Measurements from ENCODE around the gene MAP3K15.
A peak's percentile ranks its signal among the peaks of the same experiment; 100 is the strongest.

The MAP3K15 gene, protein sequence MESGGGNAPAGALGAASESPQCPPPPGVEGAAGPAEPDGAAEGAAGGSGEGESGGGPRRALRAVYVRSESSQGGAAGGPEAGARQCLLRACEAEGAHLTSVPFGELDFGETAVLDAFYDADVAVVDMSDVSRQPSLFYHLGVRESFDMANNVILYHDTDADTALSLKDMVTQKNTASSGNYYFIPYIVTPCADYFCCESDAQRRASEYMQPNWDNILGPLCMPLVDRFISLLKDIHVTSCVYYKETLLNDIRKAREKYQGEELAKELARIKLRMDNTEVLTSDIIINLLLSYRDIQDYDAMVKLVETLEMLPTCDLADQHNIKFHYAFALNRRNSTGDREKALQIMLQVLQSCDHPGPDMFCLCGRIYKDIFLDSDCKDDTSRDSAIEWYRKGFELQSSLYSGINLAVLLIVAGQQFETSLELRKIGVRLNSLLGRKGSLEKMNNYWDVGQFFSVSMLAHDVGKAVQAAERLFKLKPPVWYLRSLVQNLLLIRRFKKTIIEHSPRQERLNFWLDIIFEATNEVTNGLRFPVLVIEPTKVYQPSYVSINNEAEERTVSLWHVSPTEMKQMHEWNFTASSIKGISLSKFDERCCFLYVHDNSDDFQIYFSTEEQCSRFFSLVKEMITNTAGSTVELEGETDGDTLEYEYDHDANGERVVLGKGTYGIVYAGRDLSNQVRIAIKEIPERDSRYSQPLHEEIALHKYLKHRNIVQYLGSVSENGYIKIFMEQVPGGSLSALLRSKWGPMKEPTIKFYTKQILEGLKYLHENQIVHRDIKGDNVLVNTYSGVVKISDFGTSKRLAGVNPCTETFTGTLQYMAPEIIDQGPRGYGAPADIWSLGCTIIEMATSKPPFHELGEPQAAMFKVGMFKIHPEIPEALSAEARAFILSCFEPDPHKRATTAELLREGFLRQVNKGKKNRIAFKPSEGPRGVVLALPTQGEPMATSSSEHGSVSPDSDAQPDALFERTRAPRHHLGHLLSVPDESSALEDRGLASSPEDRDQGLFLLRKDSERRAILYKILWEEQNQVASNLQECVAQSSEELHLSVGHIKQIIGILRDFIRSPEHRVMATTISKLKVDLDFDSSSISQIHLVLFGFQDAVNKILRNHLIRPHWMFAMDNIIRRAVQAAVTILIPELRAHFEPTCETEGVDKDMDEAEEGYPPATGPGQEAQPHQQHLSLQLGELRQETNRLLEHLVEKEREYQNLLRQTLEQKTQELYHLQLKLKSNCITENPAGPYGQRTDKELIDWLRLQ (N-terminal part only)

DNA sequence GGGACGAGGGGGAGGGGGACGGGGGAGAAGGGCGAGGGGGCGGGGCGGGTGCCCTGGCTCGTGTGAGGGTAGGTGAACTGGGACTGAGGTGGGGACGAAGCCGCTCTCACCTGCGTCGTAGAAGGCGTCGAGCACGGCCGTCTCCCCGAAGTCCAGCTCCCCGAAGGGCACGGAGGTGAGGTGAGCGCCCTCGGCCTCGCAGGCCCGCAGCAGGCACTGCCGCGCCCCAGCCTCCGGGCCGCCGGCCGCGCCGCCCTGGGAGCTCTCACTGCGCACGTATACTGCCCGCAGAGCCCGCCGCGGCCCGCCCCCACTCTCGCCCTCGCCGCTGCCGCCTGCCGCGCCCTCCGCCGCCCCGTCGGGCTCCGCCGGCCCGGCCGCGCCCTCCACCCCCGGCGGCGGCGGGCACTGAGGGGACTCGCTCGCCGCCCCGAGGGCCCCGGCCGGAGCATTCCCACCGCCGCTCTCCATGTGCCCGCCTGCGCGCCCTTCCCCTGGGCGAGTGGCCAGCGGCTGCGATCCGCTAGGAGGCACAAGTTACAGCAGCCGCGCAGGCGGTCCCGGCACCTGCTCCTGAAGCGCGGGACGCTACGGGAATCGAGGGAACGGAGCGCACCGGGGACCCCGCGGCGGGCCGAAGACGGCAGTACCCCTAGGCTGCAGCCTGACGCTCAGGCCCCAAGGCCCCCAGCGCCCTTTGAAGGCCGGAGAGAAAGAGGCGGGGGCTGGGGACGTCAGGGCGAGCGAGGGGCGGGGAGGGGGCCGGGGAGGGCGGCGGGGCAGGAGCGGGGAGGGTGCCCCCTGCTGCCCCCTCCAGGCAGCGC, at the start of gene MAP3K15:
TSS of gene MAP3K15 (minus strand) at position 718 of the 824 bp plus-strand sequence. CDS start at position 471, 247 bp downstream.
- no peak for DNase-seq

DNA sequence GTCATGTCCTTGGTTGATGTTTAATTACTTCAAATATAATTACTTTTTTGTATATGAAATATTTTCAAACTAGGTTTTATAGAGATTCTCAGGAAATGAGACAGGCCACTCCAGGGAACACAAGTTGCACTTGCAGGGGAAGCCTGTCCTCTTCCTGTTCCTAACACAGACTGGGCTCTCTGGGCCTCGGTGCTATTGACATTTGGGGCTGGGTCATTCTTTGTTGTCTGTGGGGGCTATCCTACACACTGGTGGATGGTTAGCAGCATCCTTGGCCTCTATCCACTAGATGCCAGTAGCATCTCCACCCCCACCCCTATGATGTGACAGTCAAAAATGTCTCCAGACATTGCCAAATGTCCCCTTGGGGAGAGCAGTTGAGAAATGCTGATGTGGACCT, 49.3 kb upstream of the MAP3K15 start:
- DNase-seq = no peak

DNA sequence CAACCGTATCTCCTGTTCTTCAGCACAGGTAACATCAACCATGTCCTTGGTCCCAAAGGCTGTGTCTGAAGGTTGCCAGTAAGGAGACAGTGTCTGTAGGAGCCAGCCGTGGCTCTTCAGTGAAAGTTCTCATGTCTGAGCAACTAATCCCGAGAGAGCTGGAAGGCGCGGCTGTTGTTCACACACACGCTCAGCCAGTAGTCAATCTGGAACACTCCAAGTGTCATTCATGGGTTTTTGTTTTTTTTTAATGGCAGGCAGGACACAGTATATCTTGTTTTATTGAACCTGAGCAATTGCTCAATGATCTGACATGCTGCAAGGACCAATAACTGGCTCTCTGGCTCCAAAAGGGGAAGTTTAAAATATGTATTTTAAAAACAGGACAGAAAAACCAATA, 48.4 kb upstream of the MAP3K15 start:
- no peak for DNase-seq

DNA sequence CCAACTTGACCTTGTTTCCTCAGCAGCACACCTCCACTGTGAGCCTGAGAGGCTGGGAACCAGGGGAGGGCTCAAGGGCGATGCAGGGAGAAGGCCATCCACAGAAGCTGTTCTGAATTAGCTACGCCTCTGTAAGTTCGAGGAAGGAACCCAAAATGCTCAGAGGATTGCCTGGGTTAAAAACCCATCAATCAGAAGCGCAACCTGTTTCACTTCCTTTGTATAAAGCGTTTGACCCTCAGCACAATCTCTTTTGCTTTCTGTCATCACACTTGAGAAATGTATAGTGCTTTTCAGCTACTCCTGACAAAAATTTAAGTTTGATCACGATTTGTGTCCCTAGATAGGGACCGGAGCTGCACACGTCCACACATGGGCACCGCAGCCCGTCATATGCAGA, 48.0 kb upstream of the MAP3K15 start:
- no peak for DNase-seq

DNA sequence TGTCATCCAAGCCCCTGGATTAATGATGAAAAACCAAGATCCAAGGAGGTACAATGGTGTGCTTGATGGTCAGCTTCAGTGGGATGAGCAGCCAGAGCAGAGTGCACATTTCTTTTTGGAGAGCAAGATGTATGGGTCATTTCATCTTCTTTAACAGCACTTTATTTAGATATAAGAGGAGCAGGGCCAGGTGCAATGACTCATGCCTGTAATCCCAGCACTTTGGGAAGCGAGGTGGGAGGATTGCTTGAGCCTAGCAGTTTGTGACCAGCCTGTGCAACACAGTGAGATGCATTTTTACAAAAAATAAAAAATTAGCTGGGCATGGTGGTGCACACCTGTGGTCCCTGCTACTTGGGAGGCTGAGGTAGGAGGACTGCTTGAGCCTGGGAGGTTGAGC, 45.3 kb upstream of the MAP3K15 start:
- DNase-seq = no peak

DNA sequence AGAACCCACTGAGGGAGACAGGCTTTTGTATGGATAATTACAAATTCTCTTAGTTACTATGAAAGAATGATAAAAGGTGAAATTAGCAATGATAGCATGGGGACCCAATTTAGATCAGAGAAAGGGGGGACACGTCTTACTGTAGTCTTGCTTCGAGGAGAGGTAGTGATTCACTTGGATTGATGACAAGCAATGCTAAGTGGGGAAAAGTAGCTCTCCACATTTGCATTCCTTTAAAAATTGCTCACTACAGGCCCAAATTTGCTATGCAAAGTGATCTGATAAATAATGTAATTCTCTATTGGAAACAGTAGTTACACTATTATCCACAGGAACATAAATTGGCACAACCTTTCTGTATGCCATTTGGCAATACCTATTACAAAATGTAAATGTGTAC, 42.5 kb upstream of the MAP3K15 start:
- DNase-seq = no peak

DNA sequence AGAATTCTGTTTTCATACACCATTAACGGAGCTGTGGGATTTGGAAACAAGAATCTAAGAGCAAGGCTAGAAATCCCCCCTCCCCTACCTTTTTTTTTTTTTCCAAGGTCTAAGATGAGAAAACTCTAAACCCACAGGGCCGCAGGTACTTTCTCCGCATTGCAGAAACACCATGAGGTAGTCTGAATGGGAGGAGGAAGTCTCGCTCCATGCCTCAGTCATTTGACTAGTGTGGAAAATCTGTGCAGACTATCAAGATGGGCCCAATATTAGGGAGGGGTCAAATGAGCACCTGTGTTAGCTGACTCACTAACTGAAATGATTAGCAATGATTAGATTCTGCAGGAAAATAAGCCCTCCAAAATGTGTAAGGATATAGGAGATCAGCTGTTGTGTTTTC, 40.9 kb upstream of the MAP3K15 start:
- DNase-seq = no peak

DNA sequence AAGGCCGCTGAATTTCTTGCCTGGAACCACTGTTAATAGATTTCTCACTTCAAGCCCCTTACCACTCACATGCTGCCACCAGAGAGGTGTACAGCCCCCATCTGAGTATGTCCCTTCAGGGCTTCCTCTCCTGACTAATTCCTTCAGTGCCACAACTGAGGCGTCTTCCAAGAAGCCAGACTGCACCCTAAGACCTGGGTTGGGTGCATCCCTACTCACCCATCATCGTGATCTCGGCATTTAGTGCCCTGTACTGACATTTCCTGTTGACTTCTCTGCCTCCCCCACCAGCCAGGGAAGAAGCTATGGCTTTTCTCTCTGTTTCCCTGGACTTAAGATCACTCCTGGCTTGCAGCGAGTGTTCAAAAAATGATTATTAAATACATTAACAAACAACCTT, 40.4 kb upstream of the MAP3K15 start:
- DNase-seq = no peak

DNA sequence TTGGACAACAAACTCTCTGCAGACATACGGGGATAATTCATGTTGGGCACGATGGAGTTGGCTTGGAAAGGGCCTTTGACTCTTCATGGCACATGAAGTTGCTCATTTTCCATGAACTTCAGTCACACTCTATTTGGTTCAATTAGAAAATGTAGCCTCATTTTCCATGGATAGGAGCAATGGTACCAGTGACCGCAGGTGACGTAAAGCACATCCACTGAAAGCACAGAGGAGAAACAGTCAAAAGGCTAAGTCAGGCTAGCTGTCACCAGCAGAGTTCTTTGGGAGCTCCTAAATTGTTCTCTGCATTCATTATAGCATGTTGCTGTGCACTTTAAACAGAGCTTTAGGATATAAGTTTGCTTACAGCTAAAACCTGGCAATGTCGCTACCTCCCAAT, 39.9 kb upstream of the MAP3K15 start:
- DNase-seq = no peak

DNA sequence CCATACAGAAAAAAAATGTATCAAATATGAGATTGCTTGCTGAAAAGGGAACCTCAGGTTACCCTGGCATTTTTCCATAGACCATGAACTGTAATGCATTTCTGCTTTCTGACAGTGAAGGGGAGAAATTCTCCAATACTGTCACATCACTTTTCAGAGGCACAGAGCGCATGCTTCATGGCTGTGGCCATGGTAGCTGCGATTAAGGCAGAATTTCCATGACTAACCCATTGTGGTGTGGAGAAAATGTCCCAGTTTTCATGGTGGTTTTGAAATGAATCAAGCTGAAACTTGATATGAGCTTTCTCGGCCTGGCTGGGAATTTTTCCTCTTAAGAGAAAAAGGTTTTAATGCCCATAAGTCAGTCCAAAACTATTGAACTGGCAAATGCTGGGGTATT, 39.5 kb upstream of the MAP3K15 start:
- DNase-seq = no peak

DNA sequence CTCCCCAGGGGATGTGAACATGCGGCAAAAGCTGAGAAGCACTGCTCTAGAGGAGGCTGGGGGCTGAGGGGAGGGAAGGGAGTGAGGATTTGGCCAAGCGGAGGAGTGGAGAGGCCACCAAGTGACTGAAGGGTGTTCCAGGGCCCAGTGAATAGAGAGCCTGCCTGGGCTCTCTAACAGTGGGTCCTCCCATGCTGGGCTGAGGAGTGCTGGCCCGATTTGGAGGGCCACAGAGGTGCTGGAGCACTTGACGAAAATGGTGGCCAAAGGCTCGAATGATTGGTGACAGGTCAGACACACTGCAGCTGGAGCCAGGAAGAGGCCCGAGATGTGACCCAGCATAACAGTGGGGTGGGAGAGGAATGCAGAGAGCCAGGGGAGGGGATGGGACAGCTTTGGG, 37.5 kb upstream of the MAP3K15 start:
- DNase-seq = no peak

DNA sequence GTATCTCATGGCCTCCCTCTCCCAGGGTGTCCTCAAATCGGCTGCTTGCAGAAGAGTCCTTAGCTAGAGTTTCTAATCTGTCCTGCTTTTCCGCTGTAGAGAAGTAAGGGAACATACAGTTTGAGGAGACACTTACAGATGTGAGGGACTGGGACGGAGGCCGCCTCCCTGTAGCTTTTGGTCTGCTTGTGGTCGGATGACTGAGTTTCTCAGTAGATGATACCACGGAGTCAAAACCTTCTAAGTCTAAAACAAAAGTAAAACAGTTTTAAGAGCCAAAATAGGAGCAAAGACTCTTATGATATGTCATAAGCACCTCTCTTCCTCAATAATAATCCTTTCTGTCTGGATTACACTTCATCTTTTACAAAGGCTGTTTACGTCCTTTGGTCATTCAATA, 34.5 kb upstream of the MAP3K15 start:
- DNase-seq = no peak

DNA sequence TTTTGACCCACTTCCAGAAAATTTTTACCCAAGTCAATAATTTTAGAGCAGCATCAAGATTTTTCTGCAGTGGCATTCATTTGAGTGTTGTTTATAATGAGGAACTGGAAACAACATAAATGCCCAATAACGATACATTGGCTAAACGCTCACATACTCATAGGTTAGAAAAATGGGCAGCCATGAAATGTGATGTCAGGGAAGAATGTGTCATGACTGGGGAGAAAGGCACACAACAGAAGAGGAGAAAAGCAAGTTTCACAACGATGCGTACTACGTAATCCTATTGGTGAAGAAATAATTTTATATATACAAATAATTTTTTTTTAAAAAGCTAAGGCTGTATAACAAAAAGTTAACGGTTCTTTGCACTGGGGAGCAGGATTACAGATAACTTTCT, 33.6 kb upstream of the MAP3K15 start:
- DNase-seq = no peak

DNA sequence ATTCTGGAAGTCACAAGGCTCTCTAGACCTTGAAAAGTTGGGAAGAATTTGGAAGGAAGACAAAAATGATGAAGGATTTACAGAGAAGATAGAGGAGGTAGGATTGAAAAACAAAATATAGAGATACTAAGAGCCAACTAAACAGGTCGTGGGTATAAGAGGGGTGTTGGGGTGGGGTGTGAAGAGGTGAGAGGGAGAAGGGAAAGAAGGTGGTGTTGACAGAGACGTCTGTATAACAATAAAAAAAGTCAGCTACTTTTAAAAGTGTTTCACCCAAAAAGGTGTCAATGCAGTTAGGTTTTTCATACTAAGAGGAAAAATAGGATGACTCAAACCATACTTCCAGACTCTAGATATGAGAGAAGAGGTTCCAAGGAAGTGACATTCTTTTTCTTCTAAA, 33.0 kb upstream of the MAP3K15 start:
- no peak for DNase-seq

DNA sequence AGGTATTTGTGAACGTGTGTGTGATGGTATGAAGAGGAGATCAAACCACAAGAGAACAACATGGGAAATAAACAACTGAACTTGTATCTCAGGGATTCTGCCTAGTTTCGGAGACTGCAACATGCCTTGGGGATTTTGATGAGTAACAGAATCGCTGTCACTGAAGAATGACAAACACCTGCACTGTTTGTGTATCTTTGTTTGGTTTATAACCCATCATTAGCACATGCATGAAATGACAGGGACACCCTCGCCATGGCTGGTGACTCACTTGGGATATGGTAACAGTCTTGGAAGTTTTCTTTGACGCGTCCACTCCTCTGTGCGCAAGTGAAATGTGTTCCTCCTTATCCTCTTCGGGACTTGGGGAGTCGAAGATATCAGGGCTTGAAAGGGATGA, 30.3 kb upstream of the MAP3K15 start:
- no peak for DNase-seq

DNA sequence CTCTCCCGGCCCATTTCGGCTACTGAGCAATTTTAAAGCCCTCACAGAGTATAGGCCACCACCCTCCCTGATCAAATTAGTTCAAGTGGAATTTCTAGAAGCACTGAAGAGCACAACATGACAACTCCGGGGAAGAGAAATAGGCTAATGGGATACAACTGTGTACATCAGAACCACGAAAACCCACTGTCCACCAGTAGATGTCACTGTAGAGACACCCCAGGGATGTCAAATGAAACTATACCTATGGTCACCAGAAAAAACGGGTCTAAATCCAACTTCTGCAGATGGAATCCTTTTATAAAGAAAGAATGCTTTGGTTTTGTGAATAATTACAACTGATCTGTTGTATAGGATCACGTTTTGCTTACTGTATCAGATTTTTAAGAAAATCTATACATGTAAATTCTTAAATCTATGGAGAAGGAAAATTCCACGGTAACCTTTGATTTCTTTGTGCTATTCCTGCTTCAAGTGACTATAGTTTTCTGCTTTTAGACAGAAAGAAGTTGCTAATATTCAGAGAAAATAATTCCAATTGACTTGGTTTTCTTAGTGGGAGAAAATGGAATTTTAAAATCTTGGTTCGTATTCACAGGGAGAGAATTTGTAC, 29.5 kb upstream of the MAP3K15 start:
- no peak for DNase-seq

DNA sequence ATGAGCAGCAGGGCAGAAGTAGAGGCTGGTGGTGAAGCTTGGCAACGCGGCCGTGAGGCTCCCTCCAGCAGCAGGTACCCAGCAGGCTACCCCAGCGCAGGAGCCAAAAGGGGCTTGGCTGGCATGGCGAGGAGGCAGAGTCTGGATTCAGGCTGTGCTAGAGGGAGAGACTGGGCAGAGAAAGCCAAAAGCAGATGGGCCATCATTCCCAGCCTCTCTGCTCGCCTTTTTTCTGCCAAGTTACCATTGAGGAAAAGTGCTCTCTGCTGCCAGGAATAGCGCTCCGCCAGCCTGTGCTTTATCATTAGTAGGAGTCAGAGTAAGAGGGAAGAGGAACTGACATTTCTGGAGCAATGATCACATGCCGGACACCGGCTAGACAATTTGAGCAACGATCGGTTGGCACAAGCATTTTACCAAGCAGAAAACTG, 28.7 kb upstream of the MAP3K15 start:
- peak; percentile 65 to 82 for DNase-seq

DNA sequence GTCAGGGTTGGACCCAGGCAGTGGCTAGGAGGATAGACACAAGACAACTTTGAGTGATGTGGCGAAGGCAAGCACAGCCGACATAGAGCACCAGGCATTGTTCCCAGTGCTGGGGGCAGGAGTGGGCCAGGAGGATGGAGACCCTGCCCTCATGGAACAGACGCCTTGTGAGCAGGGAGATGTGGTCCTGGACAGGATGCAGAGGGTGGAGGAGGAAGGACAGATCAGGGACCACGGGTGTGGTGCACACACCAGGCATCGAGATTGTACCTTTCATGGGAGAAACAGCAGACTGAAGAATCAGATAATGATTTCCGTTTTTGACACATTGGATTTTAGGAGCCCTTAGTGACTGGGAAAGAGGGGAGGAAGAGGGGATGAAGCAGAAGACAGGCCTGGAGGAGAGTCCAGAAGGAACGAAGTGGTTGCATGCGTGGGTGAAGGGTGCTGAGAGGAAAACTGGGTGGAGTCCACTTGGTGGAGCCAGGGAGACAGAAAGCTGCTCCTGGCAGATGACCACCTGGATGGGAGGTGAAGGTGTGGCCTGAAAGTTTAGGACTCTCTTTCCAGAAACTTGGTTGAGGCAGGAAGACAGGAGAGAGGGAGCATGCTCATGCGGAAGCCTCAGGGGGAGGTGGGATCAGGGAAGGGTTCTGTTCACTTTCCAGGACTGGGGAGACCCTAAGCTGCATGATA, 27.9 kb upstream of the MAP3K15 start:
- no peak for DNase-seq

DNA sequence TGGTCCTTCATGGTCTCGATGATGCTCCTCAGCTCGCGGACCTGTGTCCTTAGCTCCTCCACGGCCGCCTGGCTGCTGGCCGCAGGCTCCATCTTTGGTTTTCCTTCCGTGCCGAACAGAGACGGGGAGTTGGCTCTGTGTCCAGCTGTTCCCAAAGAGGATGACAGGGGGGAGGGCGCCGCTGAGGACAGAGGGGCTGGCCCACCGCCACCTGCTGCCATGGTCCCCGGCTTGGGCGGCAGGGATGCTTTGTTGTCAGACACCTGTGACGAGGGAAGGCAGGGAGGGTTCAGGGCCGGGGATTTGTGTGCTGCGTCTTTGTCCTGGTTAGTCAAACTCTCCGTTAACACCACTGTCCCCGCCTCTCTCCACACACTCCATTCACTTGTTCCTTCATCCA, 26.6 kb upstream of the MAP3K15 start:
- DNase-seq = no peak

DNA sequence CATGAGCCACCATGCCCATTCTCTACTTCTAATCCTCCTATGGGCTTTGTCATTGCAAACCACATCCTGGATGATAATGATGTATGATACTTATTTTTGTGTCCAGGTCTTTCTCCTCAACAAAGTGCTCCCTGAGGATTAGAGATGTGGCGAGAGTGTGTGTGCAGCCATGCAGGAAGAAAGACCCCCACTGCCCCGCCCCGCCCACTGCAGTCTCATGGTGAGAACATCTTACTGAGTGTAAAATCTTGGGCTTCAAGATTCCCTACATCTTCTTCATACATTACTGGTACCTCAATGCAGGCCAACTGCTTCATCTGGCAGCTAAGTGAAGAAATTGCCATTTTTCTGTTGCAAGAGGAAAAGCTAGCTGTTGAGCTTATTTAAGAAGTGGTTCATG, 25.9 kb upstream of the MAP3K15 start:
- DNase-seq = no peak

DNA sequence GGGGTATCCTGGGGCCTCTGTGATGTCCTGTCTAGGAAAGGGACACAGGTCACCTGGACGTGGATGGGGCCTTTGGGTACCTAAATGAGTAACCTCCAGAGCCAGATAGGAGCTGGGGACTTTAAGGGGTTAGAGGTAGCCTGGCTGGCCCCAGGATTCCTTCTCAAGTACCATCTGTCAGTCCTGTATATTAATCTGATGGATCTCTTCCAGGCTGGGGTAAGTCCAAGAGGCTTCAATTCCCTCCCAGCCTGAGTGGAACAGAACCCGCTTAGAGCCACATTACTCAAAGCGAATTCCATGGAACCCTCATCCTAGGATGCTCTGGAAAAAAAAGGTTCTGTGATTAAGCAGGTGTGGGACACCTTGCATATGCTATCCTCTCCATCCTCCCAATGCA, 24.8 kb upstream of the MAP3K15 start:
- no peak for DNase-seq
